Stimulated activated CD4-positive, alpha-beta T cell treated with anti-CD3 and anti-CD28 coated beads, Interleukin-1b, Interleukin-23, amount 100 ng/mL, for 1 hour (primary cell): Measurements from ENCODE around the gene NACC1.
"Not testable (repeated sequence)": the region's sequence is repeated elsewhere in the genome, so short reads cannot be mapped to it uniquely, and the experiment has no call there.

ENCODE experiments used
- DNase-seq, 2 donors: peaks; one replicate each; pipeline ENCODE4 v3.0.0-alpha.2; 2020; ENCODE audit warnings: low read depth in 2 of 2

NACC1 gene

GRCh38 chr19:13164343-13165161 is 46.5 kb downstream of the NACC1 start:
- DNase-seq, result no peak

GRCh38 chr19:13165162-13165997 is 47.3 kb downstream of the NACC1 start:
- DNase-seq, result no peak

DNA sequence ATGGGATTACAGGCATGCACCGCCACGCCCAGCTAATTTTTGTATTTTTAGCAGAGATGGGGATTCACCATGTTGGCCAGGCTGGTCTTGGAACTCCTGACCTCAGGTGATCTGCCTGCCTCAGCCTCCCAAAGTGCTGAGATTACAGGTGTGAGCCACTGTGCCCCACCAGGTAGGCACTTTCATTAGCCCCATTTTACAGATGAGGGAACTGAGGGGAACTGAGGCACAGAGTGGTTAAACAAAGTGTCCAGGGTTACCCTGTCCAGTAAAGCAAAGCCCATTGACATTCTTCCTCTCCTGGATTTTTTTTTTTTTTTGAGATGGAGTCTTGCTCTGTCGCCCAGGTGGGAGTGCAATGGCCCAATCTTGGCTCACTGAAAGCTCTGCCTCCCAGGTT is 48.1 kb downstream of the NACC1 start:
- DNase-seq, result not testable (repeated sequence)

- DNase-seq, result no peak
These were observed 51.7 kb downstream of the NACC1 start for GRCh38 chr19:13169769-13170168.

DNA sequence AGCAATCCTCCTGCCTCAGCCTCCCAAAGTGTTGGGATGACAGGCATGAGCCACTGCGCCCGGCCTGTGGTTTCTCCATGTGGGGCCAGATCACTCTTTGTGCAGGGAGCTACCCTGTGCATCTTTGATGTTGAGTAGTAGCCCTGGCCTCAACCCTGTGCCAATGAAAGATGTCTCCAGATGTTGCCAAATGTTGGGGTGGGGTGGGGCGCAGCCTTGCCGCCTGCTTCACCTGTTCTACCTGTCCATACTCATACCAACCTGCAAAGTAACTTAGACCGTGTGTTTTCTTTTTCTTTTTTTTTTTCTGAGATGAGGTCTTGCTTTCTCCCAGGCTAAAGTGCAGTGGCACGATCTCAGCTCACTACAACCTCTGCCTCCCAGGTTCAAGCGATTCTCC is 53.1 kb downstream of the NACC1 start:
- DNase-seq, result no peak

GRCh38 chr19:13172346-13173138 is 54.5 kb downstream of the NACC1 start:
- no peak for DNase-seq

DNA sequence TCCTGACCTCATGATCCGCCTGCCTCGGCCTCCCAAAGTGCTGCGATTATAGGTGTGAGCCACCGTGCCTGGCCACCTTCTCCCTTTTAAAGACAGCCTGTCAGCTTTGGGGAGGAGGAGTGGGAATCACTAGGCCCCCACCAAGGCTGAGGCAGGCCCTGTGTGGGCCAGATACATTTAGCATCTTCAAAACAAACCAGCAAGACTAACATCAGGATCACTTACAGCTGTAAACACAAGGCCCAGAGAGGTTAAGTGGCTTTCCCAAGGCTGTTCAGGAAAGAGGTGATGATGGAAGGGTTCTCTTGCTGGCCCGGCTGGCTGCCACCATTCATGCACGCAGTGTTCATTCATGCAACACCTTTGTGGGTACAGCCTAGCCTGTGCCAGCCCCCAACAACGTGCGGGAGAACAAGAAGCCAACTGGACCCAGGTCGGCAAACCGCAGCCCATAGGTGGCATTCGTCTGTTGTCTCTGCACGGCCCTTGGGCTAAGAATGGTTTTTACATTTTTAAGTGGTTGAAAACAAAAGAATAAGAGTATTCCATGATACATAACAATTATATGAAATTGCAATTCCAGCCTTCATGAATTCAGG is 55.2 kb downstream of the NACC1 start:
- no peak for DNase-seq

DNA sequence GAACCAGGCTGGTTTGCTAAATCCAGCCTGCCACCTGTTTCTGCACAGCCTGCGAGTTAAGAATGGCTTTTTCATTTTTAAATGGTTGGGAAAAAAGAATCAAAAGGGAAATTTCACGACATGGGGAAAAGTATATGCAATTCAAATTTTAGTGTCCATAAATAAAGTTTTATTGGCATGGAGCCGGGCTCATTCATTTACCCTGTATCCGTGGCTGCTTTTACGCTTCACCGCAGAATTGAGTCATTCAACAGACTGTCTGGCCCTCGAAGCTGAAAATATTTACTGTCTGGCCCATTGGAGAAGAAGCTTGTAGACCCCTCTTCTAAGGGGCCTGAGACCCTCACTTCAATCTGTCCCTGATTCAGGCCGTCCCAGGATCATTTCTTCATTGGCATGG is 58.3 kb downstream of the NACC1 start:
- DNase-seq, result no peak

DNA sequence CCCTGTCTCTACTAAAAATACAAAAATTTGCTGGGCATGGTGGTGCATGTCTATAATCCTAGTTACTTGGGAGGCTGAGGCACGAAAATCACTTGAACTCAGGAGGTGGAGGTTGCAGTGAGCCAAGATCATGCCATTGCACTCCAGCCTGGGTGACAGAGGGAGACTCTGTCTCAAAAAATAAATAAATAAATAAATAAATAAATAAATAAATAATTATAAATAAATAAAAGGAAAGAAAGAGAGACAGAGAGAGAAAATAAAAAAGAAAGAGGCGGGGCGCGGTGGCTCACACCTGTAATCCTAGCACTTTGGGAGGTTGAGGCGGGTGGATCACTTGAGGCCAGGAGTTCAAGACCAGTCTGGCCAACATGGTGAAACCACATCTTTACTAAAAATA is 59.5 kb downstream of the NACC1 start:
- not testable (repeated sequence) for DNase-seq

DNA sequence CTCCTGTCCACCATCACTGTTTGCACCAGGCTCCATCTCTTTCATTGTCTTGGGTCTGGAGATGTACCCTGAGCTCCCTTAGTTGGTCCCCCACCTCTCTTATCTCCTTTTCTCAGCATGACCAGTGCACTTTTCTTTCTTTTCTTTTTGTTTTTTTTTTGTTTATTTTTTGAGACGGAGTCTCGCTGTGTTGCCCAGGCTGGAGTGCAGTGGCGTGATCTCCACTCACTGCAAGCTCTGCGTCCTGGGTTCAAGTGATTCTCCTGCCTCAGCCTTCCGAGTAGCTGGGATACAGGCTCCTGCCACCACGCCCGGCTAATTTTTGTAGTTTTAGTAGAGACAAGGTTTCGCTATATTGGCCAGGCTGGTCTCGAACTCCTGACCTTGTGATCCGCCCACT is 60.2 kb downstream of the NACC1 start:
- not testable (repeated sequence) for DNase-seq

DNA sequence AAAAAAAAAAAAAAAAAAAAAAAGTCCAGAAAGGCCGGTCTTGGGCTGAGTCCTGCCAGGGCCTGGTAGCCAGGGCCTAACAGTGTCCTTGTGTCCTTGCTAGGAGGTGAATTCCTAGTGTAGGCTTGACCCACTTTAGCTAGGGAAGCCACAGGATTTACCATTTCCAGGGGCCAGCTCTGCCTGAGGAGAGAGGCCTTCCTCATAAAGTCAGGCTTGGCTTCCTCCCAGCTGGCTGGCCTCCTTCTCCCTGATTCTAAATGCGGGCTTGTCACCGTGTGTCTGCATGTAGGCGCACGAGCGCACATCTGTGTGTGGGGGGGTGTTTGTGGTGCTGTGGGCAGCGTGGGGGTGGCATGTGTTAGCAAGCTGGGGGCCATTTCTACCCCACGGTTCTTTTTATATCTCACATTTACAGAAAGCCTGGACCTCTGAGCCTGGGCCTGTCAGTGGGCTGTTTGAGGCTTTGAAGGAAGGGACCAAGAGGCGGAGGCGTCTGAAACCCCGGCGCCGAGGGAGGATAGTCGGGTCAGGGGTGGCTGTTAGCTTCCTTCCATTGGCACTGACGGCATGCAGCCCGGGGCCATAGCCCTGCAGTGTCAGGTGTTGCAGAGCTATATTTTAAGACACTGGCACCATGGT is 63.8 kb downstream of the NACC1 start:
- DNase-seq, result no peak

DNA sequence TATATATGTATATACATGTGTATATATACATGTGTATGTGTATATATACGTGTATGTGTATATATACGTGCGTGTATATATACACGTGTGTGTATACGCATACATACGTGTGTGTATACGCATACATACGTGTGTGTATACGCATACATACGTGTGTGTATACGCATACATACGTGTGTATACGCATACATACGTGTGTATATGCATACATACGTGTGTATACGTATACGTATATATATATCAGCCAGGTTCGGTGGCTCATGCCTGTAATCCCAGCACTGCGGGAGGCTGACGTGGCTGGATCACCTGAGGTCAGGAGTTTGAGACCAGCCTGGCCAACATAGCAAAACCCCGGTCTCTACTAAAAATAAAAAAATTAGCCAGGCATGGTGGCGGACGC is 66.9 kb downstream of the NACC1 start:
- not testable (repeated sequence) for DNase-seq

- DNase-seq, result not testable (repeated sequence)
These were observed 67.9 kb downstream of the NACC1 start for GRCh38 chr19:13185763-13186657.

GRCh38 chr19:13186688-13187087 is 68.6 kb downstream of the NACC1 start:
- DNase-seq, result not testable (repeated sequence)

- DNase-seq, result no peak
These were observed 69.4 kb downstream of the NACC1 start for GRCh38 chr19:13187419-13187818.

DNA sequence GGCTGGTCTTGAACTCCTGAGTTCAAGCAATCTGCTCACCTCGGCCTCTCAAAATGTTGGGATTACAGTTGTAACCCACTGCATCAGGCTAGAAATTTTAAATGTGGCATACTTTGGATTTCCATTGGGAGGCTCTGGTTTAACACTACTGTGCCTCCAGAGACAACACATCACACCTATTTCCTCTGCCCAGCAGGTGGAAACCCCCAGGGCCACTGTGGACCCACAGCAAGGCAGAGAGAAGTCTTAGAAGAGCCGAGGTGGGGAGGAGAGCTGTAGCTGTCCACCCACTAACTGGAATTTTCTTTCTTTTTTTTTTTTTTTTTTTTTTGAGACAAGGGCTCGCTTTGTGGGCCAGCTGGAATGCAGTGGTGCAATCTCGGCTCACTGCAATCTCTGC is 71.5 kb downstream of the NACC1 start:
- DNase-seq, result no peak
